Brain microvascular endothelial cell (primary cell): ENCODE results near the gene PIEZO2.
"Not testable (repeated sequence)": the region's sequence is repeated elsewhere in the genome, so short reads cannot be mapped to it uniquely, and the experiment has no call there.

Experiments
- DNase-seq: peaks from one replicate; pipeline ENCODE4 v3.0.0-alpha.2; 2020
- H3K27ac ChIP-seq: fragments of 250-450 bp; sonication (Bioruptor Pico); 2 replicates; pipeline ENCODE4 v1.5.1; 2020; ENCODE audit warnings: mild to moderate bottlenecking, moderate library complexity
- H3K27me3 ChIP-seq: fragments of 250-450 bp; sonication (Bioruptor Pico); replicated peaks from 2 replicates; pipeline ENCODE4 v1.5.1; 2020; ENCODE audit warnings: mild to moderate bottlenecking
- H3K36me3 ChIP-seq: fragments of 250-450 bp; sonication (Bioruptor Pico); replicated peaks from 2 replicates; pipeline ENCODE4 v1.5.1; 2020; ENCODE audit warnings: mild to moderate bottlenecking
- H3K4me3 ChIP-seq: 2 replicates; pipeline ENCODE4 v1.5.1; 2011; ENCODE audit warnings: low read depth, mild to moderate bottlenecking, control low read depth, low read length, moderate library complexity
- CTCF ChIP-seq: IDR thresholded peaks from 2 replicates; pipeline ENCODE4 v1.5.1; 2011; ENCODE audit warnings: low read depth, mild to moderate bottlenecking, moderate library complexity, low read length, control low read depth, inconsistent platforms; ENCODE audit errors: missing control alignments
- in situ Hi-C: cut with HindIII; loops from 2 replicates; pipeline ENCODE4 v1.10.0; 2017; ENCODE audit warnings: low sequenced_read_pairs, low pct_ligation_motif_present

PIEZO2 gene

GRCh38 chr18:11149441-11150270 is at the start of gene PIEZO2:
Gene PIEZO2, minus strand, starts transcription at chr18:11149569. Its CDS starts 981 bp downstream, at chr18:11148588.
- DNase-seq, result peak; percentile 69
- in situ Hi-C loops, result no loop called here
- peak within 1 kb of the TSS; percentile 69 for H3K4me3 ChIP-seq

GRCh38 chr18:11183637-11184036 is 34.3 kb upstream of the PIEZO2 start:
- Histone ChIP-seq H3K36me3 (no peaks in the 10 kb centered on the region), H3K4me3 (no peak overlapping the region), H3K27ac (no peak overlapping the region), H3K27me3 (no peaks in the 10 kb centered on the region)
- in situ Hi-C loops, result no loop called here
- DNase-seq, result no peak
- TF ChIP-seq CTCF, result no peak

More at GRCh38 chr18:11149441-11150270, at the start of gene PIEZO2:
- no peaks in the 10 kb centered on the region for H3K27me3 ChIP-seq
- TF ChIP-seq CTCF, result no peak
- H3K27ac ChIP-seq, result peak within 1 kb of the TSS; percentile 0
- no peaks in the 10 kb centered on the region for H3K36me3 ChIP-seq

GRCh38 chr18:11181629-11182028 is 32.3 kb upstream of the PIEZO2 start:
- H3K36me3 ChIP-seq, in situ Hi-C loops, H3K4me3 ChIP-seq, DNase-seq, H3K27ac ChIP-seq, H3K27me3 ChIP-seq: not testable (repeated sequence)

GRCh38 chr18:11179959-11180519 is 30.7 kb upstream of the PIEZO2 start:
- H3K27ac ChIP-seq, result no peak overlapping the region
- H3K36me3 ChIP-seq, result no peaks in the 10 kb centered on the region
- TF ChIP-seq CTCF, result no peak
- H3K27me3 ChIP-seq, result no peaks in the 10 kb centered on the region
- H3K4me3 ChIP-seq, result no peak overlapping the region
- in situ Hi-C loops, result no loop called here
- DNase-seq, result no peak

GRCh38 chr18:11178951-11179549 is 29.7 kb upstream of the PIEZO2 start:
- Histone ChIP-seq H3K27ac (no peak overlapping the region), H3K4me3 (no peak overlapping the region), H3K27me3 (no peaks in the 10 kb centered on the region), H3K36me3 (no peaks in the 10 kb centered on the region)
- in situ Hi-C loops, result no loop called here
- no peak for TF ChIP-seq CTCF
- no peak for DNase-seq

- in situ Hi-C loops, result no loop called here
- no peaks in the 10 kb centered on the region for H3K27me3 ChIP-seq
- no peak for DNase-seq
- no peak for TF ChIP-seq CTCF
- H3K36me3 ChIP-seq, result no peaks in the 10 kb centered on the region
- no peak overlapping the region for H3K27ac ChIP-seq
- no peak overlapping the region for H3K4me3 ChIP-seq
These were observed 28.0 kb upstream of the PIEZO2 start for GRCh38 chr18:11177382-11177781.
